K562 (cell line): ENCODE measurements around the gene ZNF181. TPM values are rescaled to one million over a fixed set of nuclear protein-coding genes. Genes with fewer than 3 reads are reported as not detected.

ENCODE experiments used
- EP400 ChIP-seq: fragments of 450-650 bp; IDR thresholded peaks from 2 replicates; pipeline ENCODE4 v1.6.1; 2017; ENCODE audit warnings: antibody characterized with exemption, mild to moderate bottlenecking, moderate library complexity
- ETS2 ChIP-seq: IDR thresholded peaks from 2 replicates; pipeline ENCODE4 v1.6.1; 2016; ENCODE audit warnings: borderline replicate concordance, missing genetic modification characterization, mild to moderate bottlenecking, moderate library complexity, missing compliant biosample characterization; ENCODE audit not compliant: poor library complexity, severe bottlenecking
- HIVEP1 ChIP-seq: fragments of 250-450 bp; sonication (Bioruptor Pico); IDR thresholded peaks from 2 replicates; pipeline ENCODE4 v1.4.0; 2020; ENCODE audit warnings: mild to moderate bottlenecking
- HSF4 ChIP-seq: fragments of 250-450 bp; sonication (Bioruptor Pico); IDR thresholded peaks from 2 replicates; pipeline ENCODE4 v2.1.2; 2022; ENCODE audit warnings: mild to moderate bottlenecking, moderate library complexity, borderline replicate concordance
- KDM5B ChIP-seq: fragments of 200-600 bp; sonication (generic); IDR thresholded peaks from 2 replicates; pipeline ENCODE4 v1.6.1; 2012; ENCODE audit warnings: low read depth, mild to moderate bottlenecking, moderate library complexity, low read length, control low read depth, inconsistent platforms; ENCODE audit not compliant: insufficient replicate concordance
- MAX ChIP-seq: sonication (generic); formaldehyde crosslinking; IDR thresholded peaks from 2 replicates; pipeline ENCODE4 v1.9.0; 2022; ENCODE audit warnings: mild to moderate bottlenecking, missing genetic modification reagents
- MLLT1 ChIP-seq, 2 experiments: fragments of 450-650 bp; IDR thresholded peaks; 2 replicates each; pipeline ENCODE4 v1.6.1; 2016
- POLR2G ChIP-seq: fragments of 200-400 bp; formaldehyde crosslinking; IDR thresholded peaks from 2 replicates; pipeline ENCODE4 v1.6.1; 2017; ENCODE audit warnings: low read depth, mild to moderate bottlenecking, antibody characterized with exemption, low read length, moderate library complexity
- RFX1 ChIP-seq: fragments of 450-650 bp; IDR thresholded peaks from 2 replicates; pipeline ENCODE4 v1.6.1; 2016; ENCODE audit warnings: mild to moderate bottlenecking, moderate library complexity
- SIN3A ChIP-seq, 2 experiments: fragments of 150-350 bp in 1 of 2; IDR thresholded peaks; 2 replicates each; pipeline ENCODE4 v1.6.1; 2011 to 2016; ENCODE audit warnings: borderline replicate concordance in 2 of 2, low read depth in 2 of 2, low read length in 2 of 2, mild to moderate bottlenecking in 2 of 2, moderate library complexity in 2 of 2; ENCODE audit not compliant: control insufficient read depth in 1 of 2
- SREBF1 ChIP-seq: fragments of 150-350 bp; IDR thresholded peaks from 2 replicates; pipeline ENCODE4 v1.6.1; 2014; ENCODE audit warnings: antibody characterized with exemption, low read depth, low read length, borderline replicate concordance
- THAP7 ChIP-seq: fragments of 250-450 bp; sonication (Bioruptor Pico); IDR thresholded peaks from 2 replicates; pipeline ENCODE4 v1.5.0; 2021
- TRIM28 ChIP-seq: fragments of 450-650 bp; IDR thresholded peaks from 2 replicates; pipeline ENCODE4 v1.6.1; 2017
- ZHX1 ChIP-seq: fragments of 150-350 bp; conservative IDR thresholded peaks from 2 replicates; pipeline ENCODE4 v1.6.1; 2014; ENCODE audit warnings: low read length
- ZNF239 ChIP-seq: fragments of 250-450 bp; sonication (Bioruptor Pico); IDR thresholded peaks from 2 replicates; pipeline ENCODE4 v1.4.0; 2020; ENCODE audit warnings: mild to moderate bottlenecking
- ZNF717 ChIP-seq: fragments of 250-450 bp; sonication (Bioruptor Pico); IDR thresholded peaks from 2 replicates; pipeline ENCODE4 v1.5.0; 2021
- polyA plus RNA-seq, 8 experiments: library from polyadenylated mRNA; depleted of rRNA in 4 of 8; stranded (reverse) in 5 of 8; unstranded in 3 of 8; fragments of >200 nt; fragmentation: Nextera tagmentation in 2 of 8; fragmentation: Illumina TruSeq in 1 of 8; extraction: Ambion mirVana in 2 of 8; extraction: Trizol in 1 of 8; gene quantifications; 2 replicates each; pipeline versions ENCODE4 v1.2.1 to v1.2.3, GENCODE V29; 2011 to 2014; ENCODE audit warnings: inconsistent platforms in 1 of 8, missing spikeins in 1 of 8
- total RNA-seq, 7 experiments: library from RNA; depleted of rRNA in 6 of 7; stranded (reverse); fragments of >200 nt in 6 of 7; fragmentation: Illumina TruSeq in 2 of 7; extraction: Trizol in 2 of 7; gene quantifications; 2 replicates each; pipeline versions ENCODE4 v1.2.1 to v1.2.3, GENCODE V29; 2011 to 2021; ENCODE audit warnings: low replicate concordance in 1 of 7

ZNF181 gene
- total and polyA plus RNA-seq, 9 of the 15 experiments (the other 6 are each of a cell fraction or from before 2014, with no cell fraction given), result 4.3 to 20.3 (median 12.1) TPM

- TF ChIP-seq THAP7 (CRISPR knock-in tag) (peak; percentile 56; the same call in 1 of the 2 replicates), HSF4 (no peak), EP400 (peak; percentile 91), MAX (CRISPR knock-in tag) (0 out of 2 replicates have a peak, but pooled peaks have one; percentile 37), SREBF1 (no peak), SIN3A (IDR thresholded peaks at IDR 0.05; ENCODE audit: borderline replicate concordance in 2 of 2, control insufficient read depth in 1 of 2, low read depth in 2 of 2, low read length in 2 of 2) (peak; percentile 43 to 65; a peak in 2 of 4 replicates), ZNF717 (CRISPR knock-in tag) (no peak), ZNF239 (0 out of 2 replicates have a peak, but pooled peaks have one; percentile 19), MLLT1 (IDR thresholded peaks at IDR 0.05) (peak; percentile 72 to 90; a peak in 3 of 4 replicates), RFX1 (no peak), TRIM28 (no peak), KDM5B (peak; percentile 88), ETS2 (no peak), ZHX1 (peak; percentile 81), HIVEP1 (CRISPR knock-in tag) (no peak), POLR2G (peak; percentile 99)
Measured at GRCh38 chr19:34733746-34734536, at the start of gene ZNF181 (continued).
